ENCODE measurements around the gene PAPPA2.
"Not testable (repeated sequence)": the region's sequence is repeated elsewhere in the genome, so short reads cannot be mapped to it uniquely, and the experiment has no call there.

The PAPPA2 gene

GRCh38 chr1:176699821-176700220, 236.8 kb downstream of the PAPPA2 start:
- no peak for DNase-seq

DNA sequence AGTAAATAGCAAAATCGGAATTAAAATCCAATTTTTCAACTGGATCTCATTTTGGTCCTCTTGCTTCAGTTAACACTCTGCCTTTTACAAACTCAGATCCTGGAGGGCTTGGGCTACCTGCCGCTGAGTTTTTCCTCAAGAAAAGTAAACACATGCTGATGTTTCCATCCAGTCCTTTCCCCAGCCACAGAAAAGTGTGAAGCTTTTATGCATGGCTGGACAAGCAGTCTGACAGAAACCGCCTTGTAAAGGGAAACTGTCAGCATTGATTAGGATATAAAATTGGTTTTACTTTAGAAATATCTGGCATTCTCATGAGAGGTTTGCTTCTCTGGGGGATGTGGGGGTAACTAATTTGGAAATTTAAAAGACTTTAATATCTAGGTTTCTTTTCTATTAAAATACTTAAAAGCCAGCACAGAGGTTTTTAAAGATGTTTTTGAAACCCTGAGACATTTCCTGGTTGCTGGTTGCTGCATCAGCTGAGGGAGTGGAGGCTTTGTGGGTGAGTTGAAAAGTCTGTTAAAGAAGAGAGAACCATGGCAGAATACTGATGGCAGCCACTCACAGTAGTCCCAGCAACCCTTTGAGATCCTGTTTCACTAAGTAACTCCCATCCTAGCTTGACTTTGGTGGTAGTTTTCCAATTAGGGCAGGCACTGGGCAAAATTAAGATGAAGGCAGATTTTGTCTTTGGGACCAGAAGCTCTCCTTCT, 238.3 kb downstream of the PAPPA2 start:
- DNase-seq: no peak

- DNase-seq: no peak
These were observed 239.9 kb downstream of the PAPPA2 start for GRCh38 chr1:176702901-176703300.

- no peak for DNase-seq
These were observed 242.6 kb downstream of the PAPPA2 start for GRCh38 chr1:176705585-176705984.

GRCh38 chr1:176717066-176717750, 254.2 kb downstream of the PAPPA2 start:
- no peak for DNase-seq

GRCh38 chr1:176719447-176719846, 256.5 kb downstream of the PAPPA2 start:
- DNase-seq: no peak

DNA sequence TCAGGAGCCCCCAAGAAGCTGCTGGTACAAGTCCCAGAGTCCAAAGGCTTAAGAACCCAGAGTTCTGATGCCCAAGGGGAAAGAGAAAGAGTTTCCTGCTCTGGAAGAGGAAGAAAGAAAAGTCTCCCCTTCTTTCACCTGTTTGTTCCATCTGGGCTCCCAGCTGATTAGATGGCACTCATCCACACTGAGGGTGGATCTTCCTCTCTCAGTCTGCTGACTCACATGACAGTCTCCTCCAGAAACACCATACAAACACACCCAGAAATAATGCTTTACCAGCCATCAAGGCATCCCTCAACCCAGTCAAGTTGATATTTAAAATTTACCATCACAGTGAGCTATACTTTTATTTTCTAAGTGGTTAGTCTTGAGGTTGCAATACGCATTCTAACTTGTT, 257.9 kb downstream of the PAPPA2 start:
- no peak for DNase-seq

DNA sequence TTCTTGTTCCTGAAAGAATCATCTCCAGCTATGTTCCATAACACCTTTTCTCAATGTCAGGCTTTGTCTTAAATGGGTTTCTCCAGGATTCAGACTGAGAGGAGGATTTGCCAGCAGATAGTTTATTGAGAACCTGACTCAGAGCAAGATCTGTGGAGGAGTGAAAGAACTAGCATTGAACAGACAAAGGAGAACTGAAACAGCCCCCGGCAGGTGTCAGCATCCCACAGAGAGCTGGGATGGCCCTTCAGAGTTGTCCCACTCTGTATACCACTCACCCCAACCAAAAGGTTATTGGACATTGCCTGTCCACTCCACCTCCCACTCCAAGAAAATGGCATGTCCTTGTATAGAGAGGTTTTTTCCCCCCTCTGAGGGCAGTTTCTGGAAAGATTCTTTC, 270.7 kb downstream of the PAPPA2 start:
- DNase-seq: no peak

DNA sequence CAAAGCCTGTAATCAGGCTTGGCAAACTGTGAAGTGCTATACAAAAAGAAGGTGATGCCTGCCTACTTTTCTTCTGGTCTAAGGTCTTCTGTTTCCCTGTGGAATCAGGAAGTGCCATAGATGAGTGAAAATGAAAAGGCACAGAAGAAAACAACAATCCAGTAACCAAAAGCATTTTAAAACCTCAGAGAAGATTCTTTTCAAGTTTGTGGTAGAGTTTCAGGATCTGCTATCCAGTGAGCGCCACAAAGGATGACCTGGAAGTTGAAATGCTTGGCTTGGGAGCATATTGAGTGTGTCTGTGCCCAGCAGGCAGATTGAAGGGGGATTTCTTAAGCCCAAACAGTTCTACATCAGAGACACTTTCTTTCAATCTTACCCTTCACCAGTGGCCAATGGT, 272.2 kb downstream of the PAPPA2 start:
- DNase-seq: no peak

GRCh38 chr1:176736015-176736414, 273.0 kb downstream of the PAPPA2 start:
- DNase-seq: no peak

GRCh38 chr1:176741181-176741580, 278.2 kb downstream of the PAPPA2 start:
- DNase-seq: no peak

DNA sequence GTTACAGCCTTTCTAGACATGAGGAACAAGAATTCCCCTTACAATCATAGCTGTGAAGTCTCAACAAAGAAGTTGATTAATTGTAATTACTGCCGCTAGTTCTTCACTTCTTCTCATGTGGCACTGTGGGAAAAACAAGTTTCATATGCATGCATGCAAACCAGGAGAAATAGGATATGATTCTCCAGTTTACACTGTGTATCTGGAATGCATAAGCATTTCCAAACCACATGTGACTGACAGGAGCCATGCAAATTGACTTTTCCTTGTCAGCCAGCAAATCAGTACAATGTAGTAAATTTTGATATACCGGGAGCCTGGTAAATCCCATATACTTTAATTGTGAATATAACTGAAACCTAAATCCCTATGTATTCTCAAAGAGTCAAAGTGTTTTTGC, 279.3 kb downstream of the PAPPA2 start:
- DNase-seq: no peak

DNA sequence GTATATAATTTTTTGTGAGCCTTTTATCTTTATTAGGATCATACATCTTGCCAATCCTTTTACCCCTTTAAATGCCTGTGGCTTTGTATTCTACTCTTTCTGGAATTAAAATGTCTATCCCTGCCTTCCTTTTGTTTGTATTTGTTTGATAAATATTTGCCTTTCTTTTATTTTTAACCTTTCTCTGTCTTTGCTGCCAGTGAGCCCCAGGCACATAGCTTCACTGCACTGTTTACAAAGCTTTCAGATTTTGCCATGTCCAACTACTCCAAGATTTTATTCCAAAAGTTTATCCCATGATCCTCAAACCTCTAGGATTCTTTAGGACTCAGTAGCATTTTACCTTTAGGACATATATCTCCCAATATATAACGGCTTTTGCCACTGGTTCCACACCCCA, 281.2 kb downstream of the PAPPA2 start:
- DNase-seq: no peak

DNA sequence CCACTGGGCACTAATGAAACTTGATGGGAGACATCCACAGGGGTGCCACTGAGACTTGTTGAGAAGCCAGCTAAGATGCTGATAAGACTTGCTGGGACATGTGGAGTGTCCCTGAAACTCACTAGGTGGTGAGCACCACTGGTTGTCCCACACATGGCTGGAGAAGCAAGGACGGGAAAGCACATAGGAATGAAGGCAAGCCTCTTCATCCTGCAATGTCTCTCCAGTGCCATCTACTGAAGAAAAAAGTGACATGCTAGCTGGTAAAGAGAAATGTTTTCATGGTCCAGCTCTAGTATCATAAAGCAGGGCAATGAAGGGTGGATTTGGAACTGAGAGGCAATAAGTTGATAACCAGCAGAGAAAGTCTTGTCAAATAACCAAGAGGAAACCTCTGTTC, 283.0 kb downstream of the PAPPA2 start:
- DNase-seq: no peak

GRCh38 chr1:176752505-176752904, 289.5 kb downstream of the PAPPA2 start:
- no peak for DNase-seq

GRCh38 chr1:176754676-176755075, 291.7 kb downstream of the PAPPA2 start:
- no peak for DNase-seq

- DNase-seq: not testable (repeated sequence)
These were observed 293.8 kb downstream of the PAPPA2 start for GRCh38 chr1:176756817-176757216.

DNA sequence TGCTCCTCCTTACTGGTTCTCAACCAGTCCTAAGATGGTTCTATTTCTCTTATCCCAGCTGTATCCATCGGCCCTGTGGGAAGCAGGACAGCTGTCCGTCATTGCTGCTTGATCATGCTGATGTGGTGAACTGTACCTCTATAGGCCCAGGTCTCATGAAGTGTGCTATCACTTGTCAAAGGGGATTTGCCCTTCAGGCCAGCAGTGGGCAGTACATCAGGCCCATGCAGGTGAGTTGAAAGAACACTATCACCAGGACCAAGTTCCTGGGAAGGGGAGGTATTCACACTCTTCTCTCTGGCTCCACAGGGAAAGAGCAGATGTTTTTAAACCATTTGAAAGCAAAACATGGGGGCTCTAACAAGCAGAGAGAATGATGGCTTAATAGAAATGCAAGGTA, 302.6 kb downstream of the PAPPA2 start:
- no peak for DNase-seq

- no peak for DNase-seq
These were observed 303.8 kb downstream of the PAPPA2 start for GRCh38 chr1:176766779-176767178.

DNA sequence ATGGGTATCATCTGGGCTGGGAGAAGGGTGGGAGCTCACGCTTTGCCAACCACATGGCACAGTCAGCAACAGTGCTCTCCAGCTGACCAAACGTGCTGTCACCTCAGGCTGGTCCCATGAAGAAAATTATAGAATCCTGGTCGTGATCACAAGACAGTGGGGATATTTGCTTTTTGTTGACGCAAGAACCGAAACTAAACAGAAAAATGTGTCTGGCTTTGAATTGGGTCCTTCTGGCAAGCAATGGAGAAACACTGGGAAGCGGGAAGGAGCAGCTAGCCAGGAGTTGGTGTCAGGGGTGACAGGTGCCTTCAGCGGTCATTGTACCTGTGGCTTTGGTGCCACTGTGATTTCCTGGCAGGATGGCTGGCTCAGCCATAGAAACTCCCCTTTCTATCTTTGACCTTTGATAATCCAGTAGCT, 304.8 kb downstream of the PAPPA2 start:
- DNase-seq: no peak

GRCh38 chr1:176768532-176768931, 305.6 kb downstream of the PAPPA2 start:
- DNase-seq: no peak

- DNase-seq: no peak
These were observed 307.1 kb downstream of the PAPPA2 start for GRCh38 chr1:176770066-176770465.

- DNase-seq: no peak
These were observed 310.1 kb downstream of the PAPPA2 start for GRCh38 chr1:176773038-176773437.

DNA sequence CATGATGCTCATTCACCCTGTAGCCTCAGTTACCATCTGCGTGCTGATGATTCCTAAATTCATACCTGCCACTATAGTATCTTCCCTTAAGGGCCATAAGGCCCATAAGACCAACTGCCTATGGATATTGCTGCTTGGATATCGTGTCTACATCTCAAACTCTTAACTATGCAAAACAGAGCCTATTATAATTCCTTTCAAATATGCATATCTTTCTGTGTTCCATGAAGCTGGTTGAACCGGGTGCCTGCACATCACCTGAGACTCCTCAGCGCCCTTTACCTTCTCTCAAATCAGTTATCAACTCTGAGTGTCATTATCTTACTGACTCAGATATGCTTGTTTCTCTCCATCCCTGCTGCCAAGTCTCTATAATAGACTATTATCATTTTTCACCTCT, 311.2 kb downstream of the PAPPA2 start:
- no peak for DNase-seq

DNA sequence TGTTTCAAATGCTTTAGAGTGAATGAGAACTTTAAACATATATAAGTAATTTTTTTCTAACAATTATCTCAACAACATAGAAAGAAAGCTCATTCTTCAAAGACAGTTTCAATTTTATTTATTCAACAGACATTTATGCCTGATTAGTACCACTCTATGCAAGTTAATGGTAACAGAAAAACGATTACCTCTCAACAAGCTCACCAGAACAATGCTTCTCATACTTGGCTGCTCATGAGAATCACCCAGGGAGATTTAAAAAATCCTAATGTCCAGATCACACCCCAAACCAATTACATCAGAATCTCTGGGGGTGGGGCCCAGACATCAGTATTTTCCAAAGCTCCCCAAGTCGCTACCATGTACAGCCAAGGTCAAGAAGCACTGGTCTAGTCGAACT, 312.4 kb downstream of the PAPPA2 start:
- DNase-seq: no peak
